ENCODE data around the gene SVEP1.

GRCh38 chr9:110472111-110472510, 107.4 kb downstream of the SVEP1 start:
- no peak for TF ChIP-seq SUZ12 (IDR thresholded peaks at IDR 0.05)
- TF ChIP-seq NFRKB (IDR thresholded peaks at IDR 0.05): no peak
- no peak for TF ChIP-seq PKNOX1 (IDR thresholded peaks at IDR 0.05)
- TF ChIP-seq SP1 (IDR thresholded peaks at IDR 0.05): no peak
- no peak for TF ChIP-seq TARDBP (IDR thresholded peaks at IDR 0.05)
- TF ChIP-seq FOXK2 (IDR thresholded peaks at IDR 0.05): no peak
- no peak for TF ChIP-seq LEF1 (IDR thresholded peaks at IDR 0.05; ENCODE audit: borderline replicate concordance)

Data from HEK293T (cell line).